Stomach (tissue), 4 donors: ENCODE results near the gene DPP7.

Experiments
- EP300 ChIP-seq: sonication (generic); formaldehyde crosslinking; IDR thresholded peaks from one replicate; pipeline ENCODE4 v1.6.1; 2017; ENCODE audit warnings: antibody characterized with exemption
- POLR2AphosphoS5 ChIP-seq, 3 donors: sonication (generic); formaldehyde crosslinking; IDR thresholded peaks; one replicate each; pipeline ENCODE4 v1.6.1; 2016; ENCODE audit warnings: antibody characterized with exemption in 3 of 3
- TF ChIP-seq, protein P1 (sequence below), 7 experiments: fragments of 450-650 bp in 4 of 7; fragments of 200-600 bp in 3 of 7; sonication (generic) in 3 of 7; IDR thresholded peaks; one replicate each; pipeline ENCODE4 v1.5.1; 2016 to 2019; ENCODE audit warnings: antibody characterized with exemption in 7 of 7, control low read depth in 2 of 7, mild to moderate bottlenecking in 1 of 7

DNA sequence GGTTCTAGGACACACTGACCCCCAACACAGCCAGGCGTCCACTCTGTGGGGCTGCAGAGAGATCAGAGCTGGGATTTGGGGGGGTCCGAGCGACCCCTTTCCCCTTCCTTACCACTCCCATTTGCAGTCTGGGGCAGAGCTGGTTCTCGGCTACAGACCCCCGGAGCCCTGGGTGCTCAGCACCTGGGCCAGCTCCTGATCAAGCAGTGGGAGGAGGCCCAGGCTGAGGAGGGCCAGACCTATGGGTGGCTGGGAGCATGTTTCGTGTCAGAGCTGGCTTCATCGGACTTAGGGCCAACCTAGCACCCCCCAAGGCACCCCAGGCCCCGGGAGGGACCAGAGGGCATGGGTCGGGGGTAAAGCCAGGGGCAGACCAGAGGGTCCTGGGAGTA lies 32.0 kb upstream of the DPP7 start:
- TF ChIP-seq POLR2AphosphoS5 (IDR thresholded peaks at IDR 0.05), result no peak
- TF ChIP-seq, protein P1, sequence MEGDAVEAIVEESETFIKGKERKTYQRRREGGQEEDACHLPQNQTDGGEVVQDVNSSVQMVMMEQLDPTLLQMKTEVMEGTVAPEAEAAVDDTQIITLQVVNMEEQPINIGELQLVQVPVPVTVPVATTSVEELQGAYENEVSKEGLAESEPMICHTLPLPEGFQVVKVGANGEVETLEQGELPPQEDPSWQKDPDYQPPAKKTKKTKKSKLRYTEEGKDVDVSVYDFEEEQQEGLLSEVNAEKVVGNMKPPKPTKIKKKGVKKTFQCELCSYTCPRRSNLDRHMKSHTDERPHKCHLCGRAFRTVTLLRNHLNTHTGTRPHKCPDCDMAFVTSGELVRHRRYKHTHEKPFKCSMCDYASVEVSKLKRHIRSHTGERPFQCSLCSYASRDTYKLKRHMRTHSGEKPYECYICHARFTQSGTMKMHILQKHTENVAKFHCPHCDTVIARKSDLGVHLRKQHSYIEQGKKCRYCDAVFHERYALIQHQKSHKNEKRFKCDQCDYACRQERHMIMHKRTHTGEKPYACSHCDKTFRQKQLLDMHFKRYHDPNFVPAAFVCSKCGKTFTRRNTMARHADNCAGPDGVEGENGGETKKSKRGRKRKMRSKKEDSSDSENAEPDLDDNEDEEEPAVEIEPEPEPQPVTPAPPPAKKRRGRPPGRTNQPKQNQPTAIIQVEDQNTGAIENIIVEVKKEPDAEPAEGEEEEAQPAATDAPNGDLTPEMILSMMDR (IDR thresholded peaks at IDR 0.05), result no peak
- TF ChIP-seq EP300, result no peak
